ENCODE data around the gene PARD3B.

Gene PARD3B

GRCh38 chr2:204695506-204695905 lies 150.2 kb downstream of the PARD3B start:
- no peaks in the 10 kb centered on the region for H3K79me2 ChIP-seq (ENCODE audit: insufficient read depth, low read length)
- TF ChIP-seq EZH2phosphoT487 (conservative IDR thresholded peaks at IDR 0.05; ENCODE audit: low read length) = no peak
- TF ChIP-seq CTCF (IDR thresholded peaks at IDR 0.05; ENCODE audit: insufficient read depth, low read length, poor library complexity, severe bottlenecking) = no peak
- H3K36me3 ChIP-seq (ENCODE audit: low read length) = no peaks in the 10 kb centered on the region
- no peaks in the 10 kb centered on the region for H4K20me1 ChIP-seq (ENCODE audit: low read depth, low read length)
- no peaks in the 10 kb centered on the region for H3K27me3 ChIP-seq (ENCODE audit: low read length)
- no peaks in the 10 kb centered on the region for H3F3A ChIP-seq (ENCODE audit: insufficient read depth)
- no peak overlapping the region for H3K4me3 ChIP-seq (ENCODE audit: insufficient read depth, low read length, poor library complexity, severe bottlenecking)
- no peak overlapping the region for H3K27ac ChIP-seq (ENCODE audit: low read depth, low read length)
- no peaks in the 10 kb centered on the region for H3K9me2 ChIP-seq (replicated peaks; ENCODE audit: insufficient read depth, low read length)
- no peak overlapping the region for H3K9ac ChIP-seq (ENCODE audit: low read length)
- H3K9me3 ChIP-seq (ENCODE audit: insufficient read depth, low read length) = no peaks in the 10 kb centered on the region
- H3K4me2 ChIP-seq (ENCODE audit: low read depth, low read length, poor library complexity, severe bottlenecking) = no peak overlapping the region
- no peak overlapping the region for H2AFZ ChIP-seq (ENCODE audit: low read depth, low read length, severe bottlenecking)

- Histone ChIP-seq H3K9ac (ENCODE audit: low read length) (no peak overlapping the region), H4K20me1 (ENCODE audit: low read depth, low read length) (no peaks in the 10 kb centered on the region), H3K27ac (ENCODE audit: low read depth, low read length) (no peak overlapping the region), H3K4me2 (ENCODE audit: low read depth, low read length, poor library complexity, severe bottlenecking) (no peak overlapping the region), H3K9me2 (replicated peaks; ENCODE audit: insufficient read depth, low read length) (no peaks in the 10 kb centered on the region), H2AFZ (ENCODE audit: low read depth, low read length, severe bottlenecking) (no peak overlapping the region), H3K4me3 (ENCODE audit: insufficient read depth, low read length, poor library complexity, severe bottlenecking) (no peak overlapping the region), H3K9me3 (ENCODE audit: insufficient read depth, low read length) (no peaks in the 10 kb centered on the region), H3K79me2 (ENCODE audit: insufficient read depth, low read length) (no peaks in the 10 kb centered on the region), H3K27me3 (ENCODE audit: low read length) (no peaks in the 10 kb centered on the region), H3F3A (ENCODE audit: insufficient read depth) (no peaks in the 10 kb centered on the region), H3K36me3 (ENCODE audit: low read length) (no peaks in the 10 kb centered on the region)
- no peak for TF ChIP-seq EZH2phosphoT487 (conservative IDR thresholded peaks at IDR 0.05; ENCODE audit: low read length)
Measured at GRCh38 chr2:204696124-204696523, 150.8 kb downstream of the PARD3B start.

- H3K9ac ChIP-seq (ENCODE audit: low read length) = no peak overlapping the region
- H3K9me3 ChIP-seq (ENCODE audit: insufficient read depth, low read length) = no peaks in the 10 kb centered on the region
Measured at GRCh38 chr2:204705243-204705932, 160.1 kb downstream of the PARD3B start.

More at GRCh38 chr2:204705243-204705932, 160.1 kb downstream of the PARD3B start:
- H3K4me2 ChIP-seq (ENCODE audit: low read depth, low read length, poor library complexity, severe bottlenecking) = no peak overlapping the region
- no peaks in the 10 kb centered on the region for H4K20me1 ChIP-seq (ENCODE audit: low read depth, low read length)
- H3K27me3 ChIP-seq (ENCODE audit: low read length) = no peaks in the 10 kb centered on the region
- H3K27ac ChIP-seq (ENCODE audit: low read depth, low read length) = no peak overlapping the region
- H3F3A ChIP-seq (ENCODE audit: insufficient read depth) = no peaks in the 10 kb centered on the region
- no peaks in the 10 kb centered on the region for H3K36me3 ChIP-seq (ENCODE audit: low read length)
- TF ChIP-seq EZH2phosphoT487 (conservative IDR thresholded peaks at IDR 0.05; ENCODE audit: low read length) (no peak), CTCF (IDR thresholded peaks at IDR 0.05; ENCODE audit: insufficient read depth, low read length, poor library complexity, severe bottlenecking) (no peak)
- no peak overlapping the region for H2AFZ ChIP-seq (ENCODE audit: low read depth, low read length, severe bottlenecking)
- H3K79me2 ChIP-seq (ENCODE audit: insufficient read depth, low read length) = no peaks in the 10 kb centered on the region
- no peak overlapping the region for H3K4me3 ChIP-seq (ENCODE audit: insufficient read depth, low read length, poor library complexity, severe bottlenecking)
- H3K9me2 ChIP-seq (replicated peaks; ENCODE audit: insufficient read depth, low read length) = no peaks in the 10 kb centered on the region

Data from SU-DHL-6 (cell line).